Neuronal stem cell (in vitro differentiated cells): ENCODE measurements around the gene CDC42EP4.
A peak's percentile ranks its signal among the peaks of the same experiment; 100 is the strongest.
"Not testable (repeated sequence)": the region's sequence is repeated elsewhere in the genome, so short reads cannot be mapped to it uniquely, and the experiment has no call there.

Experiments used
- DNase-seq: peaks from one replicate; pipeline ENCODE4 v3.0.0-alpha.2; 2013; ENCODE audit warnings: low spot score
- H2AFZ ChIP-seq: one replicate; pipeline ENCODE4 v1.6.1; 2013; ENCODE audit warnings: mild to moderate bottlenecking, low read length, inconsistent platforms
- H2AK5ac ChIP-seq: 2 replicates; pipeline ENCODE4 v1.6.1; 2013; ENCODE audit warnings: low read depth, mild to moderate bottlenecking, inconsistent platforms, low read length, moderate library complexity, mixed read lengths
- H2BK120ac ChIP-seq: 2 replicates; pipeline ENCODE4 v1.6.1; 2013; ENCODE audit warnings: low read depth, mild to moderate bottlenecking, inconsistent platforms, low read length, moderate library complexity, mixed read lengths
- H2BK12ac ChIP-seq: one replicate; pipeline ENCODE4 v1.6.1; 2013; ENCODE audit warnings: low read length, inconsistent platforms
- H2BK15ac ChIP-seq: 2 replicates; pipeline ENCODE4 v1.6.1; 2013; ENCODE audit warnings: mild to moderate bottlenecking, low read length, inconsistent platforms, mixed read lengths
- H2BK5ac ChIP-seq: one replicate; pipeline ENCODE4 v1.6.1; 2013; ENCODE audit warnings: inconsistent platforms, mild to moderate bottlenecking, low read length, moderate library complexity
- H3K14ac ChIP-seq: one replicate; pipeline ENCODE4 v1.6.1; 2013; ENCODE audit warnings: low read length, inconsistent platforms
- H3K18ac ChIP-seq: 2 replicates; pipeline ENCODE4 v1.6.1; 2013; ENCODE audit warnings: low read length, inconsistent platforms
- H3K23ac ChIP-seq: 2 replicates; pipeline ENCODE4 v1.6.1; 2013; ENCODE audit warnings: low read depth, mild to moderate bottlenecking, mixed read lengths, low read length, inconsistent platforms; ENCODE audit not compliant: poor library complexity
- H3K27ac ChIP-seq: replicated peaks from 3 replicates; pipeline ENCODE4 v1.5.1; 2013; ENCODE audit warnings: low read length, inconsistent platforms
- H3K27me3 ChIP-seq, 3 experiments: 2 replicates each; pipeline ENCODE4 v1.6.1; 2013; ENCODE audit warnings: low read length in 3 of 3, mild to moderate bottlenecking in 2 of 3, inconsistent platforms in 1 of 3, low read depth in 1 of 3, mixed read lengths in 1 of 3, moderate library complexity in 1 of 3; ENCODE audit not compliant: control insufficient read depth in 3 of 3, insufficient read depth in 3 of 3
- H3K36me3 ChIP-seq, 2 donors: replicated peaks in 1 of 2; 2 replicates each; pipeline ENCODE4 v1.6.1; 2013; ENCODE audit warnings: low read length in 2 of 2; ENCODE audit not compliant: control insufficient read depth in 2 of 2, insufficient read depth in 2 of 2
- H3K4ac ChIP-seq: 2 replicates; pipeline ENCODE4 v1.6.1; 2013; ENCODE audit warnings: inconsistent platforms, mild to moderate bottlenecking, low read length, moderate library complexity
- H3K4me1 ChIP-seq, 2 donors: 1 replicate in 1 of 2; 2 replicates in 1 of 2; pipeline ENCODE4 v1.6.1; 2013; ENCODE audit warnings: low read length in 2 of 2, low read depth in 1 of 2; ENCODE audit not compliant: control insufficient read depth in 2 of 2, insufficient read depth in 1 of 2
- H3K4me2 ChIP-seq: one replicate; pipeline ENCODE4 v1.6.1; 2013; ENCODE audit warnings: mild to moderate bottlenecking, low read length, inconsistent platforms; ENCODE audit not compliant: insufficient read depth, poor library complexity, severe bottlenecking
- H3K4me3 ChIP-seq, 2 donors: 2 replicates each; pipeline ENCODE4 v1.5.1; 2013; ENCODE audit warnings: low read length in 2 of 2, mild to moderate bottlenecking in 2 of 2, inconsistent platforms in 1 of 2, moderate library complexity in 1 of 2
- H3K79me1 ChIP-seq: one replicate; pipeline ENCODE4 v1.6.1; 2013; ENCODE audit warnings: low read depth, mild to moderate bottlenecking, inconsistent platforms, low read length, moderate library complexity
- H3K9ac ChIP-seq: one replicate; pipeline ENCODE4 v1.6.1; 2013; ENCODE audit warnings: mild to moderate bottlenecking, low read depth, low read length, inconsistent platforms; ENCODE audit not compliant: poor library complexity
- H3K9me3 ChIP-seq, 2 donors: replicated peaks in 1 of 2; 2 replicates each; pipeline versions ENCODE3 to v1.6.1; 2013; ENCODE audit warnings: low read length in 2 of 2, mild to moderate bottlenecking in 2 of 2, inconsistent platforms in 1 of 2, low read depth in 1 of 2, mixed read lengths in 1 of 2, moderate library complexity in 1 of 2; ENCODE audit not compliant: control insufficient read depth in 2 of 2, insufficient read depth in 1 of 2
- H4K8ac ChIP-seq: one replicate; pipeline ENCODE4 v1.6.1; 2013; ENCODE audit warnings: low read depth, mild to moderate bottlenecking, inconsistent platforms, low read length, moderate library complexity
- H4K91ac ChIP-seq: one replicate; pipeline ENCODE4 v1.6.1; 2013; ENCODE audit warnings: low read length, low read depth, mild to moderate bottlenecking, inconsistent platforms; ENCODE audit not compliant: poor library complexity
- WGBS, 2 donors: extraction: QIAGEN DNeasy Blood & Tissue Kit; methylation state at CpG; one replicate each; pipeline ENCODE4 v1.1.7; 2013; ENCODE audit warnings: missing lambda C conversion rate in 2 of 2, mixed read lengths in 1 of 2; ENCODE audit not compliant: insufficient read length in 2 of 2, insufficient replicate concordance in 1 of 2; ENCODE audit errors: extremely low coverage in 2 of 2; 5-methylcytosine and 5-hydroxymethylcytosine counted together

Gene CDC42EP4

DNA sequence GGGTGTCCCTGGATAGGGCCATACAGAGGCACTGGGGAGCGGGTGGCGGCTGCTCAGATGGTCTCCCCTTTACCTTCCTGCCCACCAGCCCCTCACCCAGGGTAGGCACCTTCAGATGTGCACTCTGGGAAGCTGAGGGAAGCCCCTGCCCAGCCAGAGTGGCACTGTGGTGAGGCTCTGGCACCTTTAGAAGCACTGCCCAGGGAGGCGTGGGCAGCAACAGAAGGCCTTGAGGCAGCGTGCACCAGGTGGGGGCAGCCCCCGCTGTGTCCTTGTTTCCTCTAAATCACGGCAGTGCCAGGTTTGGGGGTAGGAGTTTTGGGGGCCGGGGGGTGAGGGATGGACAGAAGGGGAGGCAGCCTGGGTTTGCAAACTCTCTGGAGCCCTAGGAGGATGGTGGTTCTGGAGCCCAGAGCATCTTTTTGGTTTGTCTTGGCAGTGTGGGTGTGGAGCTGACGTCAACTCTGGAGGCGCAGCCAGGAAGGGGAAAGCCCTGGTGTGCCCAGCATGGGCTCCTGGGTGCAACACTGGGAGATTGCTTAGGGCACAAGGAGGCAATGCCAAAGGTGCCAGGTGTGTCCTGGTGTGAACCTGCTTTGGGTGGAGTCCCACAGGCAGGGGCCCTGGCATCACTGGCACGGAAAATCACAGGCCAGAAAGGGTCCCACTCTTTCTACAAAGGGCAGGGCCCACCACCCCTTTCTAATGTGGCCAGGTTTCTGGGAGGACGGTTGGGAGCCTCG lies 23.1 kb upstream of the CDC42EP4 start:
- no CpG with 5 or more reads among the region's 12 CpGs for WGBS, 2 donors
- H2BK120ac ChIP-seq = peak overlapping the region; percentile 28
- H2AK5ac ChIP-seq = peak overlapping the region; percentile 68
- H3K4ac ChIP-seq = peak overlapping the region; percentile 76
- peaks cover 8 to 12% of the 10 kb centered on the region in 2 donors for H3K36me3 ChIP-seq
- H4K8ac ChIP-seq = no peak overlapping the region
- H2AFZ ChIP-seq = no peak overlapping the region
- H3K14ac ChIP-seq = no peak overlapping the region
- no peak overlapping the region for H4K91ac ChIP-seq
- no peaks in the 10 kb centered on the region for H3K9me3 ChIP-seq
- H3K79me1 ChIP-seq = peaks cover 3% of the 10 kb centered on the region
- no peak for DNase-seq
- H3K27me3 ChIP-seq = no peaks in the 10 kb centered on the region
- peak overlapping the region in 1 of 2 donors; percentile 48 for H3K4me3 ChIP-seq
- H3K27ac ChIP-seq = no peak overlapping the region
- peaks cover 4 to 16% of the 10 kb centered on the region in 2 donors for H3K4me1 ChIP-seq
- H3K9ac ChIP-seq = peak overlapping the region; percentile 21
- peak overlapping the region; percentile 55 for H3K23ac ChIP-seq
- no peak overlapping the region for H2BK12ac ChIP-seq
- H3K4me2 ChIP-seq = no peak overlapping the region
- peak overlapping the region; percentile 59 for H3K18ac ChIP-seq
- peak overlapping the region; percentile 71 for H2BK15ac ChIP-seq
- peak overlapping the region; percentile 60 for H2BK5ac ChIP-seq

DNA sequence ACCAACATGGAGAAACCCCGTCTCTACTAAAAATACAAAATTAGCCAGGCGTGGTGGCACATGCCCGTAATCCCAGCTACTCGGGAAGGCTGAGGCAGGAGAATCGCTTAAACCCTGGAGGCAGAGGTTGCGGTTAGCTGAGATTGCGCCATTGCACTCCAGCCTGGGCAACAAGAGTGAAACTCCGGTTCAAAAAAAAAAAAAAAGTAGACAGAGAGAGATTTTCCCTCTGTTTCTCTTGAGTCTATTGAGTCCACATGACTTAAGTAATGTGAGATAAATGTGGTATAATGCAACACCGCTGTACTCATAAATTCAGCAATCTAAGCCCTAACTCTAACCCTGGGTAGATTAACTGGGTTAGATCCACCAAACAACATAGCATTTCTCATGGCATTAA lies 21.6 kb upstream of the CDC42EP4 start:
- H3K4me1 ChIP-seq = peaks cover 4 to 17% of the 10 kb centered on the region in 2 donors
- H3K4me2 ChIP-seq, H2BK15ac ChIP-seq, H3K27ac ChIP-seq, H3K9me3 ChIP-seq, H3K18ac ChIP-seq, H2AFZ ChIP-seq, DNase-seq, H3K23ac ChIP-seq, H4K8ac ChIP-seq, H2BK120ac ChIP-seq, H2AK5ac ChIP-seq, H3K14ac ChIP-seq, H3K9ac ChIP-seq, H2BK5ac ChIP-seq, H3K79me1 ChIP-seq, H3K4me3 ChIP-seq, H3K27me3 ChIP-seq, H2BK12ac ChIP-seq, H3K4ac ChIP-seq, H4K91ac ChIP-seq: not testable (repeated sequence)
- WGBS, 2 donors = no CpG with 5 or more reads among the region's 9 CpGs
- peaks cover 4 to 12% of the 10 kb centered on the region in 2 donors for H3K36me3 ChIP-seq

DNA sequence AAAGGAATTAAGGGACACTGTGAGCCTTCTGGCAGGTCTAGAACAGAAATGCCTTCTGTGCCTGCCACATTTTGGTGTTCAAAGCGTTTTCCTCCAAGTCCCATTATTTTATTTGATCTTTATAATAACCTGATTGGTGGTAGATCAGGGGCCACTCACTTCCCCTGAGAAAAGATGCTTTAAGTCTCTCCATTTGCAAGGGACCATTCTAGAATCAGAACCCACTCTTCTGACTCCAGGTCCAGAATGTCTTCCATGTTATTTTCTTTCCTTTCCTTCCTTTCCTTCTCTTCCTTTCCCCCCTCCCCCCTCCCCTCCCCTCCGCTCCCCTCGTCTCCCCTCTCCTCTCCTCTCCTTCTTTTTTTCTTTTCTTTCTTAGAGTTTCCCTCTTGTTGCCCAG lies 19.3 kb upstream of the CDC42EP4 start:
- H2BK5ac ChIP-seq = no peak overlapping the region
- no peak overlapping the region for H4K8ac ChIP-seq
- H3K4ac ChIP-seq = no peak overlapping the region
- no peak overlapping the region for H3K4me3 ChIP-seq
- no peaks in the 10 kb centered on the region for H3K27me3 ChIP-seq
- peaks cover 0 to 4% of the 10 kb centered on the region in 2 donors for H3K36me3 ChIP-seq
- no peak for DNase-seq
- no peak overlapping the region for H2BK12ac ChIP-seq
- H3K9me3 ChIP-seq = no peaks in the 10 kb centered on the region
- no peak overlapping the region for H3K14ac ChIP-seq
- no peak overlapping the region for H3K18ac ChIP-seq
- H3K79me1 ChIP-seq = peaks cover 3% of the 10 kb centered on the region
- no CpG with 5 or more reads among the region's 3 CpGs for WGBS, 2 donors
- H3K9ac ChIP-seq = no peak overlapping the region
- H3K27ac ChIP-seq = no peak overlapping the region
- peaks cover 0 to 3% of the 10 kb centered on the region in 2 donors for H3K4me1 ChIP-seq
- no peak overlapping the region for H3K4me2 ChIP-seq
- H2BK15ac ChIP-seq = no peak overlapping the region
- H4K91ac ChIP-seq = no peak overlapping the region
- no peak overlapping the region for H2BK120ac ChIP-seq
- H2AFZ ChIP-seq = no peak overlapping the region
- H3K23ac ChIP-seq = no peak overlapping the region
- H2AK5ac ChIP-seq = no peak overlapping the region

DNA sequence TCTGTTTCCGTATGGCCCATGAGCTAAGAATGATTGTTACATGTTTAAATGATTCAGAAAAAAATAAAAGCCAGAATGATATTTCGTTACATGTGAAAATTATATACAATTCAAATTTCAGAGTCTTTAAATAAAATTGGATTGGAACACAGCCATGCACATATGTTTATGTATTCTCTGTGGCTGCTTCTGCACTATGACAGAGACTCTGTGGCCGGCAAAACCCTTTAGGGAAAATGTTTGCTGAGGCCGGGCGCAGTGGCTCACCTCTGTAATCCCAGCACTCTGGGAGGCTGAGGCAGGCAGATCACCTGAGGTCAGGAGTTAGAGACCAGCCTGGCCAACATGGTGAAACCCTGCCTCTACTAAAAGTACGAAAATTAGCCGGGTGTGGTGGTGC lies 15.9 kb upstream of the CDC42EP4 start:
- Histone ChIP-seq H4K91ac (no peak overlapping the region), H2AFZ (no peak overlapping the region), H3K9me3 (no peaks in the 10 kb centered on the region), H2BK15ac (no peak overlapping the region), H3K4me2 (no peak overlapping the region), H3K9ac (no peak overlapping the region), H3K4ac (no peak overlapping the region), H3K79me1 (no peaks in the 10 kb centered on the region), H3K4me3 (no peak overlapping the region), H3K14ac (no peak overlapping the region), H3K27ac (no peak overlapping the region), H3K4me1 (peaks cover 2 to 11% of the 10 kb centered on the region in 2 donors), H2BK12ac (no peak overlapping the region), H2BK120ac (no peak overlapping the region), H3K18ac (no peak overlapping the region), H2BK5ac (no peak overlapping the region), H2AK5ac (no peak overlapping the region), H3K36me3 (no peaks in the 10 kb centered on the region), H3K23ac (no peak overlapping the region), H4K8ac (no peak overlapping the region), H3K27me3 (no peaks in the 10 kb centered on the region)
- no peak for DNase-seq
- WGBS, 2 donors = no CpG with 5 or more reads among the region's 7 CpGs
